BE2C (cell line): ENCODE measurements around the gene ADAMTS12.

Experiments used
- DNase-seq: peaks from one replicate; pipeline ENCODE4 v3.0.0-alpha.2; 2020
- H3K27me3 ChIP-seq: fragments of 250-450 bp; sonication (Bioruptor Pico); 2 replicates; pipeline ENCODE4 v1.5.1; 2020; ENCODE audit warnings: mild to moderate bottlenecking
- H3K36me3 ChIP-seq: fragments of 250-450 bp; sonication (Bioruptor Pico); 2 replicates; pipeline ENCODE4 v1.5.1; 2020; ENCODE audit warnings: mild to moderate bottlenecking
- H3K4me1 ChIP-seq: fragments of 250-450 bp; sonication (Bioruptor Pico); 2 replicates; pipeline ENCODE4 v1.5.1; 2020
- H3K4me3 ChIP-seq: 2 replicates; pipeline ENCODE4 v1.5.1; 2011; ENCODE audit warnings: low read depth, low read length
- H3K9me3 ChIP-seq: fragments of 250-450 bp; sonication (Bioruptor Pico); 2 replicates; pipeline ENCODE4 v1.5.1; 2020
- CTCF ChIP-seq: IDR thresholded peaks from 2 replicates; pipeline ENCODE4 v1.5.1; 2012; ENCODE audit warnings: mild to moderate bottlenecking, low read depth, low read length

ADAMTS12 gene

GRCh38 chr5:33846851-33847250, 44.9 kb downstream of the ADAMTS12 start:
- H3K4me1 ChIP-seq = no peaks in the 10 kb centered on the region
- no peak for TF ChIP-seq CTCF
- H3K9me3 ChIP-seq = no peaks in the 10 kb centered on the region

GRCh38 chr5:33843579-33843978, 48.2 kb downstream of the ADAMTS12 start:
- no peak for DNase-seq

More at GRCh38 chr5:33846851-33847250, 44.9 kb downstream of the ADAMTS12 start:
- Histone ChIP-seq H3K36me3 (no peaks in the 10 kb centered on the region), H3K27me3 (no peaks in the 10 kb centered on the region), H3K4me3 (no peak overlapping the region)
- no peak for DNase-seq

GRCh38 chr5:33842456-33842855, 49.3 kb downstream of the ADAMTS12 start:
- no peak for DNase-seq
- Histone ChIP-seq H3K27me3 (no peaks in the 10 kb centered on the region), H3K9me3 (no peaks in the 10 kb centered on the region), H3K36me3 (no peaks in the 10 kb centered on the region), H3K4me3 (no peak overlapping the region), H3K4me1 (no peaks in the 10 kb centered on the region)
- TF ChIP-seq CTCF = no peak

More at GRCh38 chr5:33843579-33843978, 48.2 kb downstream of the ADAMTS12 start:
- no peak for TF ChIP-seq CTCF
- no peaks in the 10 kb centered on the region for H3K27me3 ChIP-seq
- no peaks in the 10 kb centered on the region for H3K9me3 ChIP-seq
- no peaks in the 10 kb centered on the region for H3K36me3 ChIP-seq
- no peaks in the 10 kb centered on the region for H3K4me1 ChIP-seq
- H3K4me3 ChIP-seq = no peak overlapping the region

GRCh38 chr5:33841891-33842290, 49.9 kb downstream of the ADAMTS12 start:
- Histone ChIP-seq H3K4me3 (no peak overlapping the region), H3K36me3 (no peaks in the 10 kb centered on the region), H3K9me3 (no peaks in the 10 kb centered on the region), H3K4me1 (no peaks in the 10 kb centered on the region), H3K27me3 (no peaks in the 10 kb centered on the region)
- DNase-seq = no peak
- TF ChIP-seq CTCF = no peak

GRCh38 chr5:33840927-33841547, 50.8 kb downstream of the ADAMTS12 start:
- Histone ChIP-seq H3K27me3 (no peaks in the 10 kb centered on the region), H3K4me3 (no peak overlapping the region), H3K36me3 (no peaks in the 10 kb centered on the region), H3K9me3 (no peaks in the 10 kb centered on the region), H3K4me1 (no peaks in the 10 kb centered on the region)
- no peak for TF ChIP-seq CTCF
- DNase-seq = no peak

- no peaks in the 10 kb centered on the region for H3K36me3 ChIP-seq
- no peaks in the 10 kb centered on the region for H3K4me1 ChIP-seq
- H3K9me3 ChIP-seq = no peaks in the 10 kb centered on the region
- H3K27me3 ChIP-seq = no peaks in the 10 kb centered on the region; the same call in 1 of the 2 replicates
- no peak for DNase-seq
- TF ChIP-seq CTCF = no peak
- H3K4me3 ChIP-seq = no peak overlapping the region
These were observed 54.5 kb downstream of the ADAMTS12 start for GRCh38 chr5:33837301-33837700.
